Mesenchymal stem cell (in vitro differentiated cells and primary cell): ENCODE measurements around the gene CDH12.

Experiments
- DNase-seq: peaks from one replicate; pipeline ENCODE4 v3.0.0-alpha.2; 2013
- H2AFZ ChIP-seq: one replicate; pipeline ENCODE4 v1.6.1; 2013; ENCODE audit warnings: low read depth, mild to moderate bottlenecking, control low read depth, inconsistent platforms, low read length, moderate library complexity
- H2AK5ac ChIP-seq: 2 replicates; pipeline ENCODE4 v1.6.1; 2013; ENCODE audit warnings: low read length, moderate library complexity, mild to moderate bottlenecking, inconsistent platforms; ENCODE audit not compliant: severe bottlenecking
- H2BK120ac ChIP-seq: one replicate; pipeline ENCODE4 v1.6.1; 2013; ENCODE audit warnings: low read depth, mild to moderate bottlenecking, inconsistent platforms, low read length, moderate library complexity
- H2BK12ac ChIP-seq, 2 experiments: one replicate each; pipeline ENCODE4 v1.6.1; 2013; ENCODE audit warnings: inconsistent platforms in 2 of 2, low read length in 2 of 2, mild to moderate bottlenecking in 2 of 2, moderate library complexity in 2 of 2, control low read depth in 1 of 2
- H2BK15ac ChIP-seq: one replicate; pipeline ENCODE4 v1.6.1; 2013; ENCODE audit warnings: mild to moderate bottlenecking, low read depth, inconsistent platforms; ENCODE audit not compliant: poor library complexity, severe bottlenecking
- H2BK5ac ChIP-seq: 2 replicates; pipeline ENCODE4 v1.6.1; 2013; ENCODE audit warnings: low read depth, mild to moderate bottlenecking, low read length, control low read depth, inconsistent platforms; ENCODE audit not compliant: poor library complexity, severe bottlenecking
- H3K14ac ChIP-seq, 2 experiments: one replicate each; pipeline ENCODE4 v1.6.1; 2013; ENCODE audit warnings: inconsistent platforms in 2 of 2, low read length in 2 of 2, control low read depth in 1 of 2, mild to moderate bottlenecking in 1 of 2, moderate library complexity in 1 of 2
- H3K18ac ChIP-seq, 2 experiments: one replicate each; pipeline ENCODE4 v1.6.1; 2013; ENCODE audit warnings: inconsistent platforms in 2 of 2, low read length in 2 of 2, control low read depth in 1 of 2, low read depth in 1 of 2, mild to moderate bottlenecking in 1 of 2
- H3K23ac ChIP-seq, 2 experiments: one replicate each; pipeline ENCODE4 v1.6.1; 2013; ENCODE audit warnings: inconsistent platforms in 2 of 2, low read length in 2 of 2, mild to moderate bottlenecking in 2 of 2, moderate library complexity in 2 of 2, control low read depth in 1 of 2
- H3K27ac ChIP-seq: 2 replicates; pipeline ENCODE4 v1.5.1; 2013; ENCODE audit warnings: mild to moderate bottlenecking, moderate library complexity, low read length, control low read depth, inconsistent platforms; ENCODE audit not compliant: poor library complexity, severe bottlenecking
- H3K27me3 ChIP-seq, 2 experiments: 2 replicates each; pipeline versions ENCODE4 v1.6.1 to v1.7.0; 2013; ENCODE audit warnings: low read length in 2 of 2, mild to moderate bottlenecking in 2 of 2, moderate library complexity in 2 of 2, control low read depth in 1 of 2, inconsistent platforms in 1 of 2; ENCODE audit not compliant: control insufficient read depth in 1 of 2, insufficient read depth in 1 of 2
- H3K36me3 ChIP-seq, 2 experiments: 2 replicates each; pipeline versions ENCODE4 v1.6.1 to v1.7.0; 2013; ENCODE audit warnings: low read length in 2 of 2, control low read depth in 1 of 2, inconsistent platforms in 1 of 2, low read depth in 1 of 2, mild to moderate bottlenecking in 1 of 2; ENCODE audit not compliant: insufficient read depth in 2 of 2, control insufficient read depth in 1 of 2
- H3K4ac ChIP-seq, 2 experiments: one replicate each; pipeline ENCODE4 v1.6.1; 2013; ENCODE audit warnings: inconsistent platforms in 2 of 2, low read length in 2 of 2, mild to moderate bottlenecking in 2 of 2, moderate library complexity in 2 of 2, control low read depth in 1 of 2, low read depth in 1 of 2
- H3K4me1 ChIP-seq: 2 replicates; pipeline ENCODE4 v1.6.1; 2013; ENCODE audit warnings: low read depth, low read length, control low read depth; ENCODE audit not compliant: control insufficient read depth, insufficient read depth
- H3K4me2 ChIP-seq: 2 replicates; pipeline ENCODE4 v1.6.1; 2013; ENCODE audit warnings: low read length, mild to moderate bottlenecking, inconsistent platforms; ENCODE audit not compliant: poor library complexity, severe bottlenecking
- H3K4me3 ChIP-seq, 2 experiments: 2 replicates each; pipeline versions ENCODE4 v1.5.1 to v1.7.0; 2013; ENCODE audit warnings: low read length in 2 of 2, mild to moderate bottlenecking in 2 of 2, control low read depth in 1 of 2, low read depth in 1 of 2; ENCODE audit not compliant: insufficient read depth in 1 of 2
- H3K79me1 ChIP-seq: replicated peaks from 2 replicates; pipeline ENCODE4 v1.6.1; 2013; ENCODE audit warnings: mild to moderate bottlenecking, control low read depth, low read length, inconsistent platforms; ENCODE audit not compliant: poor library complexity, severe bottlenecking
- H3K9ac ChIP-seq: 2 replicates; pipeline ENCODE4 v1.7.0; 2013; ENCODE audit warnings: mild to moderate bottlenecking, low read length, moderate library complexity
- H3K9me3 ChIP-seq: 2 replicates; pipeline ENCODE4 v1.7.0; 2013; ENCODE audit warnings: mild to moderate bottlenecking, low read length; ENCODE audit not compliant: control insufficient read depth
- H4K8ac ChIP-seq: one replicate; pipeline ENCODE4 v1.6.1; 2013; ENCODE audit warnings: inconsistent platforms, mild to moderate bottlenecking, low read length, moderate library complexity
- H4K91ac ChIP-seq: one replicate; pipeline ENCODE4 v1.6.1; 2013; ENCODE audit warnings: mild to moderate bottlenecking, low read length, inconsistent platforms
- WGBS: methylation state at CpG from one replicate; pipeline ENCODE4 v1.1.7; 2013; ENCODE audit warnings: mixed read lengths; 5-methylcytosine and 5-hydroxymethylcytosine counted together

CDH12 gene

DNA sequence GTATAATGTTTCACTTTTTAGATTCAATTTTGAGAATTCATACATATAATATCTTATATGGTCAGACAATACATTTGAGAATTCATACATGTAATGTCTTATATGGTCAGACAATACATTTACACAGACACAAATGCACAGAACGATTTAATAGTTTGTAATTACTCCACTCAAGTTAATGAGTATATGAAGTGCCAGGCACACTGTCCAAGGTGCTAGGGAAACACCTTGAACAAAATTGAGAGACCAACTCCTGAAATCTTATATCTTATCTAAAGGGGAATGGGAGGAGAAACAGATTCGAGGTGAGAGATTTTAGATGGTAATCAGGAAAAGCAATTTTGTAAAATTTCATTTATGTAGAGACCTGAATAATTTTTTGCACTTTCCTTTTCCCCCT lies 994.7 kb downstream of the CDH12 start:
- no peaks in the 10 kb centered on the region for H3K36me3 ChIP-seq
- H2BK120ac ChIP-seq: no peak overlapping the region
- no peak overlapping the region for H2BK15ac ChIP-seq
- no peak overlapping the region for H2BK12ac ChIP-seq
- no peak overlapping the region for H4K91ac ChIP-seq
- no peak overlapping the region for H3K27ac ChIP-seq
- no peaks in the 10 kb centered on the region for H3K79me1 ChIP-seq
- no peak overlapping the region for H3K4me3 ChIP-seq
- no peak overlapping the region for H3K9ac ChIP-seq
- WGBS: no CpG with 5 or more reads among the region's 2 CpGs
- no peak overlapping the region for H4K8ac ChIP-seq
- no peak overlapping the region for H2BK5ac ChIP-seq
- H3K4me1 ChIP-seq: no peaks in the 10 kb centered on the region
- H3K14ac ChIP-seq: no peak overlapping the region
- no peak overlapping the region for H2AK5ac ChIP-seq
- no peaks in the 10 kb centered on the region for H3K9me3 ChIP-seq
- H3K18ac ChIP-seq: no peak overlapping the region
- no peak overlapping the region for H3K4ac ChIP-seq
- H3K4me2 ChIP-seq: no peak overlapping the region
- no peaks in the 10 kb centered on the region for H3K27me3 ChIP-seq
- no peak overlapping the region for H2AFZ ChIP-seq
- no peak for DNase-seq
- H3K23ac ChIP-seq: no peak overlapping the region

GRCh38 chr5:21856987-21857386 lies 996.2 kb downstream of the CDH12 start:
- Histone ChIP-seq H2BK120ac (no peak overlapping the region), H2AFZ (no peak overlapping the region), H4K8ac (no peak overlapping the region), H3K27me3 (no peaks in the 10 kb centered on the region), H3K9me3 (no peaks in the 10 kb centered on the region), H3K4me1 (no peaks in the 10 kb centered on the region), H3K79me1 (no peaks in the 10 kb centered on the region), H4K91ac (no peak overlapping the region), H2BK15ac (no peak overlapping the region), H3K9ac (no peak overlapping the region), H3K18ac (no peak overlapping the region), H3K14ac (no peak overlapping the region), H2BK5ac (no peak overlapping the region), H3K36me3 (no peaks in the 10 kb centered on the region), H2BK12ac (no peak overlapping the region), H3K4ac (no peak overlapping the region), H3K4me3 (no peak overlapping the region), H3K4me2 (no peak overlapping the region), H3K23ac (no peak overlapping the region), H3K27ac (no peak overlapping the region), H2AK5ac (no peak overlapping the region)
- WGBS: 67% methylated on average over 1 of the region's 3 CpGs
- no peak for DNase-seq

DNA sequence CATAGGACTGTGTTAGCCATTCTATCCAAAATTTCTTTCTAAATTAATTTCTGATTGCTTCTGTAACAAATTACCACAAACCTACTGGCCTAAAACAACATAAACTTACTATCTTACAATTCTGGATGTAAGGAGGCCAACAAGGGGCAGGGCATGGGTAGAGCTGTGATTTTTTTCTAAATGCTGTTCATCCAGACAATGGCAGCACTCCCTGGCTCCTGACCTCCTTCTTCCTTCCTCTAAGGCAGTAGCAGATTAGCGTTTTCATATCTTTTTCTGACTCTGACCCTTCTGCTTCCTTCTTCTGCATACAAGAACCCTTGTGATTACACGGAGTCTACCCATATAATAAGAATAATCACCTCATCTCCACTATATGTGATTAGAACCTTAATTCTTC lies 1005.8 kb downstream of the CDH12 start:
- Histone ChIP-seq H2BK15ac (no peak overlapping the region), H3K9ac (no peak overlapping the region), H3K79me1 (no peaks in the 10 kb centered on the region), H3K4ac (no peak overlapping the region), H3K14ac (no peak overlapping the region), H3K4me2 (no peak overlapping the region), H2AFZ (no peak overlapping the region), H2BK12ac (no peak overlapping the region), H3K27ac (no peak overlapping the region), H3K27me3 (peaks cover 0 to 4% of the 10 kb centered on the region in 2 experiments), H3K36me3 (no peaks in the 10 kb centered on the region), H3K23ac (no peak overlapping the region), H3K4me3 (no peak overlapping the region), H2BK5ac (no peak overlapping the region), H2BK120ac (no peak overlapping the region), H3K9me3 (no peaks in the 10 kb centered on the region), H3K4me1 (no peaks in the 10 kb centered on the region), H3K18ac (no peak overlapping the region), H4K8ac (no peak overlapping the region), H4K91ac (no peak overlapping the region), H2AK5ac (no peak overlapping the region)
- no peak for DNase-seq
- 63% methylated on average over 2 of the region's 2 CpGs for WGBS

DNA sequence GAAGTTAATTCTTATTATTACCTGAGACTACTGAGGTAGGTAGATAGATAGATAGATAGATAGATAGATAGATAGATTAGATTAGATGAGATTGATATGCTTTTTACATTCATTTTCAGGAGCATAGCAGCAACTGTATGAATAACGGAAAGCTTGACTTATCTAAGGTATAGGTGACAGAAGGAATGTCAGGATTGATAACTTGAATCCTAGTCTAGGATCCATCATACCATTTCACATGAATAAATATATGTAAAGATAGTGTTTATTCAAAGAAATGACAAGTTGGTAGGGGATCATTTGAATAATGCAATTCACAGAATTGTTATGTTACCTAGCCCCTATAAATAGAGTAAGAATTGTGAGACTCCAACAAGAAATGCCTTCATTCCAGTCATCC lies 1008.2 kb downstream of the CDH12 start:
- Histone ChIP-seq H3K4ac (no peak overlapping the region), H2BK5ac (no peak overlapping the region), H2BK15ac (no peak overlapping the region), H3K79me1 (no peaks in the 10 kb centered on the region), H3K14ac (no peak overlapping the region), H3K4me2 (no peak overlapping the region), H3K9ac (no peak overlapping the region), H2AFZ (no peak overlapping the region), H3K36me3 (no peaks in the 10 kb centered on the region), H3K4me1 (no peaks in the 10 kb centered on the region), H3K4me3 (no peak overlapping the region), H3K9me3 (no peaks in the 10 kb centered on the region), H2AK5ac (no peak overlapping the region), H2BK120ac (no peak overlapping the region), H3K23ac (no peak overlapping the region), H2BK12ac (no peak overlapping the region), H3K27ac (no peak overlapping the region), H4K91ac (no peak overlapping the region), H3K18ac (no peak overlapping the region), H3K27me3 (peaks cover 0 to 4% of the 10 kb centered on the region in 2 experiments), H4K8ac (no peak overlapping the region)
- no CpG with 5 or more reads among the region's 1 CpG for WGBS
- DNase-seq: no peak
